Measurements from ENCODE around the gene DPH3. TPM values are rescaled to one million over a fixed set of nuclear protein-coding genes. Genes with fewer than 3 reads are reported as not detected.

Gene DPH3
- total RNA-seq, 1 donor from 2014 or later: 61.5 TPM

DNA sequence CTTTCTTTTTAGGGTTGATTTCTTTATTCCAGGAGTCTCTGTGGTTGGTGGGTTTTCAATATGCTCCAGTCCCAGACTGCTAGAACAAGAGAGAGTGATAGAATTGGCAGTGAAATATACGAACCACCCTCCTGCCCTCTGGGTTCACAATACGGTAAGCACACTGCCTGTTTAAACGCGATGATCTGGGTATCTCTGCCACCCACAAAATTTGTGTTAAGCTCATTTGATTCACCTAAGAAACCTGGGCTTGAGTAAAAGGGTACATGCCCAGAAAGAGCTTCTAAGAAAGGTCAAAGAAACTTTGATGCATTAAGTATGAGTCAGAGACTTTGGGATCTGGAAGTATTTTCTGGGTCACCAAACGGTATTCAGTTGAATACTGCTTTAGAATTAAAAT is 30.1 kb upstream of the DPH3 start:
- Histone ChIP-seq H3K36me3 (ENCODE audit: insufficient read depth, low read length) (peaks cover 3% of the 10 kb centered on the region), H3K79me2 (ENCODE audit: insufficient read depth, low read length) (no peaks in the 10 kb centered on the region), H3K4me3 (ENCODE audit: insufficient read depth, low read depth, low read length) (no peak overlapping the region), H2AFZ (ENCODE audit: low read depth, low read length) (no peak overlapping the region), H3K27ac (ENCODE audit: low read depth, low read length) (no peak overlapping the region), H3K4me1 (ENCODE audit: insufficient read depth, low read length) (no peaks in the 10 kb centered on the region), H4K20me1 (ENCODE audit: insufficient read depth, low read length) (peaks cover 3% of the 10 kb centered on the region), H3K4me2 (ENCODE audit: low read length) (no peak overlapping the region), H3K9ac (ENCODE audit: low read length) (no peak overlapping the region), H3K9me3 (ENCODE audit: insufficient read depth, low read depth, low read length) (no peaks in the 10 kb centered on the region), H3K27me3 (ENCODE audit: insufficient read depth, low read length) (no peaks in the 10 kb centered on the region)
- TF ChIP-seq, protein P1, sequence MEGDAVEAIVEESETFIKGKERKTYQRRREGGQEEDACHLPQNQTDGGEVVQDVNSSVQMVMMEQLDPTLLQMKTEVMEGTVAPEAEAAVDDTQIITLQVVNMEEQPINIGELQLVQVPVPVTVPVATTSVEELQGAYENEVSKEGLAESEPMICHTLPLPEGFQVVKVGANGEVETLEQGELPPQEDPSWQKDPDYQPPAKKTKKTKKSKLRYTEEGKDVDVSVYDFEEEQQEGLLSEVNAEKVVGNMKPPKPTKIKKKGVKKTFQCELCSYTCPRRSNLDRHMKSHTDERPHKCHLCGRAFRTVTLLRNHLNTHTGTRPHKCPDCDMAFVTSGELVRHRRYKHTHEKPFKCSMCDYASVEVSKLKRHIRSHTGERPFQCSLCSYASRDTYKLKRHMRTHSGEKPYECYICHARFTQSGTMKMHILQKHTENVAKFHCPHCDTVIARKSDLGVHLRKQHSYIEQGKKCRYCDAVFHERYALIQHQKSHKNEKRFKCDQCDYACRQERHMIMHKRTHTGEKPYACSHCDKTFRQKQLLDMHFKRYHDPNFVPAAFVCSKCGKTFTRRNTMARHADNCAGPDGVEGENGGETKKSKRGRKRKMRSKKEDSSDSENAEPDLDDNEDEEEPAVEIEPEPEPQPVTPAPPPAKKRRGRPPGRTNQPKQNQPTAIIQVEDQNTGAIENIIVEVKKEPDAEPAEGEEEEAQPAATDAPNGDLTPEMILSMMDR (IDR thresholded peaks at IDR 0.05; ENCODE audit: insufficient read depth, low read depth, low read length): no peak
- no peak for TF ChIP-seq EZH2 (IDR thresholded peaks at IDR 0.05; ENCODE audit: insufficient read depth, low read length)
- Mint-ChIP-seq H3K9me3 (ENCODE audit: unreplicated experiment) (peaks cover 2% of the 10 kb centered on the region), H3K4me3 (ENCODE audit: unreplicated experiment) (no peak overlapping the region), H3K36me3 (ENCODE audit: low read depth, unreplicated experiment) (peaks cover 17% of the 10 kb centered on the region), H3K4me1 (ENCODE audit: low read depth, unreplicated experiment) (peaks cover 15% of the 10 kb centered on the region), H3K27me3 (ENCODE audit: low read depth, unreplicated experiment) (no peaks in the 10 kb centered on the region), H3K27ac (ENCODE audit: unreplicated experiment) (no peak overlapping the region)
- FAIRE-seq: no peak
- no peak for DNase-seq (ENCODE audit: low read depth)

DNA sequence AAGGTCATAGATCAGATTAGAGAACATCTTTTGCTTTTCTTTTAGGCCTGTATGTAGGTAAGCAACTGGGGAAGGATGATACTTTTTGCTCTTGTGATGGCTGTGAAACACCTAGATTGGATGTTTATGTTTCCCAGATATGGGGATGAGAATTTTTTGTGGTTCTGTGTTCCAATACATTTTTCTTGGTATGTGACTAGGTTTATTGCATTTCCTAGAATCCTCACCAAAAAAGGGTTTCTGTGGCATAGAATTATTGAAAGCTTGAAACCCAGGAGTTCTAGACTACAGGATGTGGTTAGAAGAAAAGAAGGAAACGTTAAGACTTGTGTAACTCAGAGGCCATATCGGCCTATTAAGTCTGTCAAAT is 26.1 kb upstream of the DPH3 start:
- Histone ChIP-seq H3K27ac (ENCODE audit: low read depth, low read length) (no peak overlapping the region), H4K20me1 (ENCODE audit: insufficient read depth, low read length) (peaks cover 8% of the 10 kb centered on the region), H3K27me3 (ENCODE audit: insufficient read depth, low read length) (no peaks in the 10 kb centered on the region), H3K4me3 (ENCODE audit: insufficient read depth, low read depth, low read length) (no peak overlapping the region), H3K4me2 (ENCODE audit: low read length) (no peak overlapping the region), H3K9me3 (ENCODE audit: insufficient read depth, low read depth, low read length) (no peaks in the 10 kb centered on the region), H3K9ac (ENCODE audit: low read length) (no peak overlapping the region), H3K4me1 (ENCODE audit: insufficient read depth, low read length) (no peaks in the 10 kb centered on the region), H2AFZ (ENCODE audit: low read depth, low read length) (no peak overlapping the region), H3K36me3 (ENCODE audit: insufficient read depth, low read length) (peaks cover 3% of the 10 kb centered on the region), H3K79me2 (ENCODE audit: insufficient read depth, low read length) (no peaks in the 10 kb centered on the region)
- peaks cover 10% of the 10 kb centered on the region for H3K36me3 Mint-ChIP-seq (ENCODE audit: low read depth, unreplicated experiment)
- H3K27ac Mint-ChIP-seq (ENCODE audit: unreplicated experiment): peak overlapping the region; percentile 34
- no peak for FAIRE-seq
- peaks cover 26% of the 10 kb centered on the region for H3K4me1 Mint-ChIP-seq (ENCODE audit: low read depth, unreplicated experiment)
- H3K27me3 Mint-ChIP-seq (ENCODE audit: low read depth, unreplicated experiment): no peaks in the 10 kb centered on the region
- TF ChIP-seq, protein P1 (IDR thresholded peaks at IDR 0.05; ENCODE audit: insufficient read depth, low read depth, low read length): no peak
- no peak for TF ChIP-seq EZH2 (IDR thresholded peaks at IDR 0.05; ENCODE audit: insufficient read depth, low read length)
- no peak overlapping the region for H3K4me3 Mint-ChIP-seq (ENCODE audit: unreplicated experiment)
- H3K9me3 Mint-ChIP-seq (ENCODE audit: unreplicated experiment): peaks cover 2% of the 10 kb centered on the region
- peak; percentile 47 for DNase-seq (ENCODE audit: low read depth)

GRCh38 chr3:16290007-16290826 is 25.5 kb upstream of the DPH3 start:
- Mint-ChIP-seq H3K4me1 (ENCODE audit: low read depth, unreplicated experiment) (peaks cover 21% of the 10 kb centered on the region), H3K9me3 (ENCODE audit: unreplicated experiment) (peaks cover 2% of the 10 kb centered on the region), H3K27me3 (ENCODE audit: low read depth, unreplicated experiment) (no peaks in the 10 kb centered on the region), H3K36me3 (ENCODE audit: low read depth, unreplicated experiment) (peaks cover 5% of the 10 kb centered on the region), H3K4me3 (ENCODE audit: unreplicated experiment) (no peak overlapping the region), H3K27ac (ENCODE audit: unreplicated experiment) (peak overlapping the region; percentile 34)
- FAIRE-seq (no peak), DNase-seq (ENCODE audit: low read depth) (no peak)
- Histone ChIP-seq H3K4me3 (ENCODE audit: insufficient read depth, low read depth, low read length) (no peak overlapping the region), H3K27me3 (ENCODE audit: insufficient read depth, low read length) (no peaks in the 10 kb centered on the region), H3K9ac (ENCODE audit: low read length) (no peak overlapping the region), H3K36me3 (ENCODE audit: insufficient read depth, low read length) (peaks cover 3% of the 10 kb centered on the region), H2AFZ (ENCODE audit: low read depth, low read length) (no peak overlapping the region), H4K20me1 (ENCODE audit: insufficient read depth, low read length) (peaks cover 8% of the 10 kb centered on the region), H3K27ac (ENCODE audit: low read depth, low read length) (no peak overlapping the region), H3K9me3 (ENCODE audit: insufficient read depth, low read depth, low read length) (no peaks in the 10 kb centered on the region), H3K4me2 (ENCODE audit: low read length) (no peak overlapping the region), H3K79me2 (ENCODE audit: insufficient read depth, low read length) (no peaks in the 10 kb centered on the region), H3K4me1 (ENCODE audit: insufficient read depth, low read length) (no peaks in the 10 kb centered on the region)
- TF ChIP-seq, protein P1 (IDR thresholded peaks at IDR 0.05; ENCODE audit: insufficient read depth, low read depth, low read length): peak; percentile 85
- TF ChIP-seq EZH2 (IDR thresholded peaks at IDR 0.05; ENCODE audit: insufficient read depth, low read length): no peak
